Right lobe of liver (tissue), 6 donors: ENCODE measurements around the gene LUZP1. TPM values are rescaled to one million over a fixed set of nuclear protein-coding genes. Genes with fewer than 3 reads are reported as not detected.

Source experiments
- ATAC-seq, 4 donors: fragments of 200-7000 bp; cut with Tn5 transposase; one replicate each; pipeline ENCODE4 v1.9.1; 2020; ENCODE audit warnings: mild to moderate bottlenecking in 4 of 4, moderate library complexity in 4 of 4
- DNase-seq, 3 donors: peaks; one replicate each; pipeline ENCODE4 v3.0.0-alpha.2; 2020
- H3K27ac ChIP-seq, 3 donors: fragments of 200-600 bp; one replicate each; pipeline ENCODE4 v1.8.0; 2022
- H3K27me3 ChIP-seq, 2 donors: fragments of 200-600 bp; one replicate each; pipeline ENCODE4 v1.8.0; 2022
- H3K36me3 ChIP-seq, 4 donors: fragments of 200-600 bp; sonication (generic) in 1 of 4; one replicate each; pipeline versions ENCODE4 v1.5.1 to v1.8.0; 2017 to 2022; ENCODE audit warnings: control low read depth in 1 of 4
- H3K4me1 ChIP-seq, 4 donors: fragments of 200-600 bp; sonication (generic) in 1 of 4; one replicate each; pipeline versions ENCODE4 v1.5.1 to v1.8.0; 2017 to 2022; ENCODE audit warnings: control low read depth in 1 of 4
- H3K4me3 ChIP-seq, 3 donors: fragments of 200-600 bp; one replicate each; pipeline ENCODE4 v1.8.0; 2022
- H3K9me3 ChIP-seq, 4 donors: fragments of 200-600 bp; sonication (generic) in 1 of 4; one replicate each; pipeline versions ENCODE4 v1.5.1 to v1.8.0; 2017 to 2022; ENCODE audit warnings: control low read depth in 1 of 4
- POLR2A ChIP-seq: fragments of 450-650 bp; IDR thresholded peaks from one replicate; pipeline ENCODE4 v1.6.1; 2017; ENCODE audit warnings: antibody characterized with exemption, mild to moderate bottlenecking
- WGBS: methylation state at CpG from one replicate; pipeline ENCODE4 v1.1.6; 2018; ENCODE audit warnings: low coverage, low lambda C conversion rate; ENCODE audit not compliant: insufficient coverage; ENCODE audit errors: missing lambda C conversion rate; 5-methylcytosine and 5-hydroxymethylcytosine counted together
- intact Hi-C, 2 donors: fragments of 100-400 bp; cut with DNase I; formaldehyde crosslinking; loops; one replicate each; pipeline versions ENCODE4 v1.11.2 to v1.14.1; 2022
- total RNA-seq, 6 experiments: library from RNA; depleted of rRNA in 2 of 6; stranded (reverse); fragments of >200 nt in 2 of 6; fragmentation: NEBNext Ultra II Directional in 3 of 6; extraction: Animal tissue kit (Norgen Biotek cat#: 25700) in 3 of 6; gene quantifications; one replicate each; pipeline versions ENCODE4 v1.1.0 to v1.2.4, GENCODE V29; 2016 to 2023
- TF ChIP-seq, protein P1 (sequence below), 4 donors: fragments of 200-600 bp in 3 of 4; fragments of 450-650 bp in 1 of 4; IDR thresholded peaks; one replicate each; pipeline versions ENCODE4 v1.5.1 to v1.8.0; 2016 to 2022; ENCODE audit warnings: antibody characterized with exemption in 4 of 4, mild to moderate bottlenecking in 2 of 4
- donor health status: DM: no; HTN: yes; CAD: no.
- donor health status: DM: no; HTN: no; CAD: no.
- donor health status: DM: no; HTN: no; CAD: no.
- donor health status: DM: no; HTN: yes; CAD: no.
- donor health status: DM: no; HTN: yes; CAD: no.

LUZP1 gene
- total RNA-seq, 6 experiments from 2014 or later = 4.1 to 8.0 (median 6.1) TPM

DNA sequence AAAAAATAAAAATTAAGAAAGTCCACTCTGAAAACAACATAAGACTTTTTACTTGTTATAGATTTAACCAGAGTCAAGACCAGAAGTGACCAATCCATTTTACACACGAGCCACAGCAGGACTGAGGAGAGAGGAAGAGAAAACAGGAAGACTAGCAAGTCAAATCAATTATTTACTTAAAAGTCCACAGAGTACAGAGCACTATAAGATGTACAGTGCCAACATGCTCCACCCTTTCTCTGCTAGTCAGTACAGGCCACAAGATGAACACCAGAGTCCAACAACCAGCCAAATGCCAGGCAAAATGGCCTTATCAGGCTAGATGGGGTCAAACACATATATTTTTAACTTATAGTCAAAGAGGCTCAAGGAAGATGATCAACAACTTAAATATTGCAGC is 19.5 kb downstream of the LUZP1 start:
- H3K27ac ChIP-seq = peak overlapping the region in 1 of 3 donors; percentile 25
- WGBS = 6% methylated on average over 1 of the region's 1 CpG
- H3K4me1 ChIP-seq = peaks cover 0 to 25% (median 10%) of the 10 kb centered on the region in 4 donors
- intact Hi-C loops = no loop called here
- H3K36me3 ChIP-seq = no peaks in the 10 kb centered on the region
- no peaks in the 10 kb centered on the region for H3K9me3 ChIP-seq
- peak; percentile 93 to 97 (median 96) for ATAC-seq
- peak in 1 of 3 donors; percentile 49 for DNase-seq
- no peak overlapping the region for H3K4me3 ChIP-seq
- TF ChIP-seq, protein P1, sequence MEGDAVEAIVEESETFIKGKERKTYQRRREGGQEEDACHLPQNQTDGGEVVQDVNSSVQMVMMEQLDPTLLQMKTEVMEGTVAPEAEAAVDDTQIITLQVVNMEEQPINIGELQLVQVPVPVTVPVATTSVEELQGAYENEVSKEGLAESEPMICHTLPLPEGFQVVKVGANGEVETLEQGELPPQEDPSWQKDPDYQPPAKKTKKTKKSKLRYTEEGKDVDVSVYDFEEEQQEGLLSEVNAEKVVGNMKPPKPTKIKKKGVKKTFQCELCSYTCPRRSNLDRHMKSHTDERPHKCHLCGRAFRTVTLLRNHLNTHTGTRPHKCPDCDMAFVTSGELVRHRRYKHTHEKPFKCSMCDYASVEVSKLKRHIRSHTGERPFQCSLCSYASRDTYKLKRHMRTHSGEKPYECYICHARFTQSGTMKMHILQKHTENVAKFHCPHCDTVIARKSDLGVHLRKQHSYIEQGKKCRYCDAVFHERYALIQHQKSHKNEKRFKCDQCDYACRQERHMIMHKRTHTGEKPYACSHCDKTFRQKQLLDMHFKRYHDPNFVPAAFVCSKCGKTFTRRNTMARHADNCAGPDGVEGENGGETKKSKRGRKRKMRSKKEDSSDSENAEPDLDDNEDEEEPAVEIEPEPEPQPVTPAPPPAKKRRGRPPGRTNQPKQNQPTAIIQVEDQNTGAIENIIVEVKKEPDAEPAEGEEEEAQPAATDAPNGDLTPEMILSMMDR (IDR thresholded peaks at IDR 0.05) = no peak
- TF ChIP-seq POLR2A = no peak
- no peaks in the 10 kb centered on the region for H3K27me3 ChIP-seq

DNA sequence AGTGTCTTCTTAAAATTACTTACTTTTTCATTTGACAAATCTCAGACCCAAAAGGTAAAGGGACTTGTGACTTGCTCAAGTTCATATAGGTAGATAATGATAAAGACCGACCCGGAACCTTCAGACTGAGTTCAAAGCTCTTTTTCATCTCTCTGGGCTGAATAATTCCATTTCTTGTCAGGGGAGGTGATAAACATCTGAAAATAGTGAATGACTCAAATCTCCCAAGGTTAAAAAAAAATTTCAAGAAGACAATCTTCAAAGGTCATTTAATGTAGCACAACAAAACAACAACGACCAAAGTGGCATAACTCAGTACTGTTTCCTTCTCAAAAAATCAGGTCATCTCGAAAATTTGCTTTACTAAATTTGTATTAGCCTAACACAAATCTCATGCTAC is 20.6 kb downstream of the LUZP1 start:
- Histone ChIP-seq H3K27me3 (no peaks in the 10 kb centered on the region), H3K27ac (no peak overlapping the region), H3K9me3 (no peaks in the 10 kb centered on the region), H3K4me3 (no peak overlapping the region), H3K36me3 (no peaks in the 10 kb centered on the region), H3K4me1 (peaks cover 0 to 25% (median 10%) of the 10 kb centered on the region in 4 donors)
- no peak for ATAC-seq
- TF ChIP-seq, protein P1 (IDR thresholded peaks at IDR 0.05) = no peak
- no peak for TF ChIP-seq POLR2A
- no peak for DNase-seq
- intact Hi-C loops = no loop called here
- 67% methylated on average over 4 of the region's 4 CpGs for WGBS

DNA sequence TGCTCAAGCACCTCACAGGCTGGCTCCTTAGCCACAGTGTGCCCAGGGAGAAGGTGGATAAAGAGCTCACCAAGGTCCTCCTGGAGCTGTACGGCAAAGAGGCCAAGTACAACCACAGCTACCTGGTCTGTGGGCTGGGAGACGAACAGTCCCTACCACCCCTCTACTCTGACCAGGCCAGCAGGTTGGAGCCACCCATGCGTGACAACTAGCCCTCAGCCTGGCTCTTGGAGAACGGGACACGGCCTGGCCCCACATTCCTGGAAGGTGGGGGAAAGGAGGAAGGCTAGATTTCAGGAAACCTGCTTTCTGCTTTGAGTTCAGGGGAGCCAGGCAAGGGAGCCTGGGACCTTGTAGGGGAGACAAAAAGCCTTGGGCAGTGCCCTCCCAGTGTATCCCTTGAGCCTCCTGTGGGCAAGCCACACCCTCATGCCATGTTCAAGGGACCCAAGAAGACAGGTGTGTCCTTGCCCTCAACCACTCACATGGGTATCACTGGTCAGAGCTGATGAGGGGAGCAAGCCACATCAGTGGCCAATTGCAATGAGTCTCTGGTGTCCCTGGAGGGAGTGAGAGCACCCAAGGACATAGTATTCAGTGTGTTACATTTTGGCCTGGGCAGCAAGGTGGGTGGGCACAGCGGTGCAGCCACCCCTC is 27.6 kb downstream of the LUZP1 start:
- DNase-seq = no peak
- Histone ChIP-seq H3K4me3 (no peak overlapping the region), H3K27ac (no peak overlapping the region), H3K9me3 (no peaks in the 10 kb centered on the region), H3K4me1 (no peaks in the 10 kb centered on the region), H3K36me3 (no peaks in the 10 kb centered on the region), H3K27me3 (no peaks in the 10 kb centered on the region)
- ATAC-seq = peak in 1 of 4 donors; percentile 27
- WGBS = 93% methylated on average over 3 of the region's 6 CpGs
- intact Hi-C loops = no loop called here
- TF ChIP-seq, protein P1 (IDR thresholded peaks at IDR 0.05) = no peak
- no peak for TF ChIP-seq POLR2A

- Histone ChIP-seq H3K27me3 (no peaks in the 10 kb centered on the region), H3K36me3 (no peaks in the 10 kb centered on the region), H3K4me3 (no peak overlapping the region), H3K4me1 (no peaks in the 10 kb centered on the region), H3K27ac (no peak overlapping the region), H3K9me3 (no peaks in the 10 kb centered on the region)
- TF ChIP-seq, protein P1 (IDR thresholded peaks at IDR 0.05) = no peak
- no peak for TF ChIP-seq POLR2A
- intact Hi-C loops = no loop called here
- WGBS = 93% methylated on average over 2 of the region's 2 CpGs
- no peak for ATAC-seq
- DNase-seq = no peak
Measured at GRCh38 chr1:23135268-23135667, 33.4 kb downstream of the LUZP1 start.
